ENCODE results near the gene CCDC102B.
"Not testable (repeated sequence)": the region's sequence is repeated elsewhere in the genome, so short reads cannot be mapped to it uniquely, and the experiment has no call there.

The CCDC102B gene

DNA sequence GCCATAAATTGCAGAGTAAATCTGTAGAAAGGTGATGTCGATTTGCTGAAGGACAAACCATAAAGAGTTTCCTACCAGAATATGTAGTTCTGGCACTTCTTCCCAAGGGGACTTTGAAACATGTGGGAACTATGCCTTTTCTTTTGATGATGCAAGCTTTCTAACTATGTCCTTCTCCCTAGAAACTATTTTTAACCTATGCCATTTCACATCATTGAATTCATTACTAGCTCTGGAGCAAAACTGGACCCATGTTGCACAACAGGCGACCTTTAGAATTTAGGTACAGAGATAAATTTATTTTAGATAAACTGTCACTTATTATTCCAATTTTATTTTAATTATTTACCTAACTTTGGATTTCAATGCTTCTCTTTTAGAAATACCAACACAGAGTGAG, 186.5 kb downstream of the CCDC102B start:
- DNase-seq: no peak

DNA sequence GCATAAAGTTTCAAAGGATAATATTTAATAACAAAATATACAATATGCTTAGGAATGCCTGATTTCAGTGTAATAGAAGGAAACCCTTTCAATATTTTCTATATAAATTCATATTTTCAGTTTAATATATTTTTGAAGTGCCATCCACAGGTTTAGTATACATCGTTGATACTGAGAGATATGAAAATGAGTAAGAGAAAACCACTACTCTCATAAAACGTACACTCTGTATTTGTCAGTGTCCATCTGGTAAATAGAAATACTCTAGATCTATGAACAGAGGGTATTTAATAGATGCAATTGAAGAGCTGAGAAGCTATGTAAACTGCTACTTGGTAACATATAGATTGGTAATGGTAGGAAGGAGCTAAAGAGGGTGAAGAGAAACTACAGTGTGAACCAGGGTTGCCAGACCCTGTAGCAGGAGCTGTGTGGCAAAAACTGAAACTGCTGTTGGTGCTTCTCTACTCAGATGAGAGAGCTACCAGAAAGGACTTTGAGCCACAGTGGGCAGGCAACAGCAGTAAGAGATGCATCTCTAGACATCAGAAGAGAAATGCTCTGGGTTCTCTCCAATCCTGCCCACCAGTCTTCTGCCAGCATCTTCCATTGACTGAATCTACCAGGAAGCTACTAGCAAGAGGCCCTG, 187.4 kb downstream of the CCDC102B start:
- no peak for DNase-seq

- DNase-seq: no peak
Measured at GRCh38 chr18:68991286-68991685, 193.4 kb downstream of the CCDC102B start.

- DNase-seq: no peak
Measured at GRCh38 chr18:68992719-68993482, 195.0 kb downstream of the CCDC102B start.

DNA sequence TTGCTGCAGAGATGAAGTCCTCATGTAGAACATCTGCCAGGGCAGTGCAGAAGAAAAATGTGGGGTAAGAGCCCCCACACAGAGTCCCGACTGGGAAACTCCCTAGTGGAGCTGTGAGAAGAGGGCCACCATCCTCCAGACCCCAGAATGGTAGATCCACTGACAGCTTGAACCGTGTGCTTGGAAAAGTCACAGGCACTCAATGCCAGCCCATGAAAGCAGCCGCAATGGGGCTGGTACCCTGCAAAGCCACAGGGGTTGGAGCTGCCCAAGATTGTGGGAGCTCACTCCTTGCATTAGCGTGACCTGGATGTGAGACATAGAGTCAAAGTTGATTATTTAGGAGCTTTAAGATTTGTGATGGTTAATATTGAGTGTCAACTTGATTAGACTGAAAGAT, 197.8 kb downstream of the CCDC102B start:
- DNase-seq: no peak

GRCh38 chr18:68997845-68998244, 200.0 kb downstream of the CCDC102B start:
- no peak for DNase-seq

GRCh38 chr18:69000366-69000765, 202.5 kb downstream of the CCDC102B start:
- DNase-seq: no peak

DNA sequence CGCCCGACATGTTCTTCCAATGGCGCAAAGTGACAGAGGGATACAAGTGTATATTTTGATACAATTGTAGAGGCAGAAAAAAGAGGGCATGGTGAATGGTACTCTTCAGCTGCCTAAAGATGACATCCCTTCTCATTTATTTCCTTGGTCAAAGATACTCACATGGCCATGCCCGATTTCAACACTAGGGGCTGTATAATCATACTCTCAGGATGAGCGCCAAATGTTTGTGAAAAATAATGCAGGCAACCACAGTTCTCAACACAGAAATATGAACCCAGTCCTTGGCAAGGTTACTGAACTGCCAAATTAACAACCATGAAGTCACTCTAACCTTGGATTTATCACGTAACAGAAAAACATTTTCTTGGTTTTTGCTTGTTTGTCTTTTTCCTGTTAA, 204.4 kb downstream of the CCDC102B start:
- DNase-seq: no peak

- DNase-seq: not testable (repeated sequence)
Measured at GRCh38 chr18:69006212-69006611, 208.3 kb downstream of the CCDC102B start.

DNA sequence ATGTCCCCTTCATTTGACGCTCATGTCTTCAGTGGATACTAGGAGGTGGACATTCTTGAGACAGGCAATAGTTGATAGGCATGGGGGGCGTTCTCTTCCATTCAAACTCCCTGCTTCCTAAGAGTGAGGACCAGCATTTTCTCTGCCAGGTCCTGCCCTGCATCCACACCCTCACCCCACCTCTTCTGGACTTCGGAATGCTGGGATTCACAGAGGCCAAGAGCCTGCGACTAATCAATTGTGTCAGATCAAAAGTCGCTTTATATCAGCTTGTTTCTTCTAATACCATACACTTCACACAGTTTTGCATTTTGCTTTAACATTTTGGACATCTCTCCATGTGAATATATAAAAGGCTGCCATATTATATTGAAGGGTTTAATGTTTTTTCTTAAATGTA, 210.7 kb downstream of the CCDC102B start:
- no peak for DNase-seq

- DNase-seq: no peak
Measured at GRCh38 chr18:69021211-69021805, 223.4 kb downstream of the CCDC102B start.

- DNase-seq: no peak
Measured at GRCh38 chr18:69022426-69022825, 224.5 kb downstream of the CCDC102B start.

GRCh38 chr18:69031571-69031970, 233.7 kb downstream of the CCDC102B start:
- DNase-seq: no peak

DNA sequence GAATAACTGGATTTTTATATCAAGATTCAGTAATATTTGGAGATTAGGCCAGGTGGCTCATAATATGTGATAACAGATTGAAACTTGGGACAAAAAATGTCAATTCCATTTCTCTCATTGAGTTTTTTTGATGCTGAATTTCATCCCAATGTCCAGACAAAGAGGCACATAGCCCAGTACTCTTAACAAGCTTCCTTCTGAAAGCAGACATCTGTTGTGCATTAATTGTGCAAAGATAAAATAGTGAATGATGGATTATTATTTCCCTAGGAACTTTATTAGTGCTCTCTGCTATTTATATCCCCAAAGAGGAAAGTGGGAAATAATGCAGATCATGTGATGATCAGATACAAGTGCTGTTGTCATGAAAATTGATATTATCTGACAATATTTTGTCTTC, 234.1 kb downstream of the CCDC102B start:
- no peak for DNase-seq

DNA sequence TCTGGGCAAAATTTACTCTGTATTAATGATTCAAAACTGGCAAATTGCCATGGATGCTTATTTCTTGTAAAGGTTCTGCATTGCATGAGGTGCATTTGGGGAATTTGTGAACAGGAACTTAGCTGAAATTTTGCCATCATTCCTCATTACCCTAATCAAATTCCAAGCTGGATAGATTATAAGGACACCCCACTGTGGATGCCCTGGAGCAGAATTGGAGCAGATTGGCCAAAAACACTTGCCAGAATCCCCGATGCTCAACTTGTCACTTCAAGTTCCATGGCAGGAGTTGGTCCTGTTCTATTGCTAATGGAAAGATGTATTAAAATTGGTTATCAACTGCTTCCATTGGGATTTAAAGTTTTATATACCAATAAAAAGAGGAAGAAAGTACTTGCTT, 237.9 kb downstream of the CCDC102B start:
- DNase-seq: no peak

DNA sequence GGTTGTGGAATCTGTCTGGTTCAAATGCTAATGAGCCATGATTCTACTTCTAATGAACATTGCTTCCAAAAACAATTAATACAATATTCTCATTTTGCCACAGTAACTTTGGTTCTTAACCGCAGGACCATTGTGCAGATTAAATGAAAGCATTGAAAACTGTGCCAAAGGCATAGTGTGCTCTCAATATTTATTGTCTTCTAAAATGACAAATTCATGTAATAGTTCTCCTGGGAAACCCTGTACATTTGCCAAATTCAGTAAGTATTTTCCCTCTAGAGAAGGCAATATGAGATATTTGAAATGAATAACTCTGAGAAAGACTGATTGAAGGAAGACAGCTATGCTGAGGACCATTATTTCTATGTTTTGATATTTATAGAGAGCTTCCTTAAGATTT, 246.3 kb downstream of the CCDC102B start:
- no peak for DNase-seq

GRCh38 chr18:69064063-69064462, 266.2 kb downstream of the CCDC102B start:
- no peak for DNase-seq

GRCh38 chr18:69067048-69067447, 269.2 kb downstream of the CCDC102B start:
- DNase-seq: no peak

GRCh38 chr18:69071680-69072079, 273.8 kb downstream of the CCDC102B start:
- no peak for DNase-seq

- DNase-seq: no peak
Measured at GRCh38 chr18:69081846-69082245, 284.0 kb downstream of the CCDC102B start.

DNA sequence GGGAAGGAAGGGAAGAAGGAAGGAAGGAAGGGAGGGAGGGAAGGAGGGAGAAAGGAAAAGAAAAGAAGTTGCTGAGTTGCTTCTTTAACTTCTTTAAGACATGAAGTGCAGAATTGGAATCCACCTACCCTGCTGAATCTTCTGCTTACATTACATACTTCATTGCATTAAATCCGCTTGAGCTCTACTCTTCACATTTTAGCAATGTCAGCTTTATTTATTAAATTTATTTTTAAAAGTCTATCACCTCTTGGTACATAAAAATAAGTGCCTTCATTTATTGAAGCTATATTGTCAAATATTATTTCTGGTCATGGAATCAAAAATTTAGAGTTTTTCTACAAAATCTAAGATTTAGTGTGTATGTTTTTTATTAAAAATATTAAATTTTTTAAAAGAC, 284.6 kb downstream of the CCDC102B start:
- DNase-seq: no peak

DNA sequence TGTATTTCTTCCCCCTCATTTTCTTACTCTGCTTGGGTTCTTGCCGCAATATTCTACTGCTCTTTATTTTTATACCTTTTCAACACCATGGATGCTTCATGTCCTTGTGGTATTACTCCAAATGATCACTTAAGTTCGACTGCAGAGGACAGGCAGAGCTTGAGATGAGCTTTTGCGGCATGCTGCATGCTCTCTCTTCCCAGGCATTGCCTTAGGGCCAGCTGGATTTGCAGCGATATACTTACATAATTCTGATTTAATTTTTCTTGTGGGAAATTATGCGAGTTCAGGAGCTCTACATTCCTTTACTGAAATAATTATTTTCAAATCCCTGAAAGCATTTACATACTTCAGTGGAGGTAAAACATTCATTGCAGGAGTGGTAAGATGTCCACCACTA, 288.1 kb downstream of the CCDC102B start:
- DNase-seq: no peak

DNA sequence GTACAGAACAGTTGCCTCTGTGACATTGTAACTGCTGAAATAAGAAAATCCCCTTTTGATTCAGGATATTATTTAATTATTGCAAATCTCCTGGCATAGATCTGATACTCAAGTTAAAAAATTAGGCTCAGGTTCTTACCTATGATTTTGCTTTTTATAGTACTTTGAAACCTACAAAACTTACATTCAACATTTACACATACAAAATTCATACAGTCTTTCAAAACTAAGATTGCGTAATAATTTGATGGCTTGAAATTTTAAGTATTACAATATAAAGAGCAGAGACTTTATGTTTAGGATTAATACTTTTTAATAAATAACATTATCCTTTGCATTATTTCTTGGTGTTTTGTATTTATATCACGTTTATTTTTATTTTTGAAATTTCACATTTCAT, 291.1 kb downstream of the CCDC102B start:
- no peak for DNase-seq

DNA sequence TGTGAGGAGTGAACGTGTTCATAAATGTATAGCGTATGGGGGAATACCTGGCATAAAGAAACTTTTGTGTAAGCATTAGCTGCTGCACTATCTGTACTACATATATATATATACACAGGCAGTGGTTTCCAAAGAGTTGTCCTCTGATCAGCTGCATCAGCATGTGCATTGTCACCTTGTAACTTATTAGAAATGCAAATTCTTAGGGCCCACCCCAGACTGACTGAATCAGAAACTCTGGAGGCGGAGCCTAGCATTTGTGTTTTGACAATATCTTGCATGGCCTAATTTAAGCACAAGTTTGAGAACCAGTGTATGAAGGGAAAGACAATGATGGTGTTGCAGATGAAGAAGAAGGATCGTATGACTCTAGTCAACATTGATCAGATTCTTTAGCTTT, 299.5 kb downstream of the CCDC102B start:
- no peak for DNase-seq

Measured in AML-193 (cell line).